ENCODE data around the gene ANKRD28.

- TF ChIP-seq CTCF (IDR thresholded peaks at IDR 0.05 in 2 of 3, conservative IDR thresholded peaks at IDR 0.05 in 1 of 3; ENCODE audit: insufficient read depth in 2 of 3, low read depth in 1 of 3, low read length in 3 of 3) (no peak), POLR2A (conservative IDR thresholded peaks at IDR 0.05) (no peak), GABPA (tag; conservative IDR thresholded peaks at IDR 0.05; ENCODE audit: low read depth) (no peak), ZFX (CRISPR knock-in tag; IDR thresholded peaks at IDR 0.05) (no peak), ZEB2 (IDR thresholded peaks at IDR 0.05) (no peak), TARDBP (IDR thresholded peaks at IDR 0.05) (no peak), TRIM28 (IDR thresholded peaks at IDR 0.05) (no peak), RB1 (IDR thresholded peaks at IDR 0.05; ENCODE audit: low read depth) (no peak), SIN3A (IDR thresholded peaks at IDR 0.05; ENCODE audit: borderline replicate concordance in 2 of 2, control insufficient read depth in 1 of 2, low read depth in 2 of 2, low read length in 2 of 2) (no peak), HDAC2 (IDR thresholded peaks at IDR 0.05) (no peak), SMARCA5 (IDR thresholded peaks at IDR 0.05) (no peak), NFRKB (IDR thresholded peaks at IDR 0.05; ENCODE audit: low read depth) (no peak)
Measured at GRCh38 chr3:15633159-15633558, 164.6 kb downstream of the ANKRD28 start.

Data from K562 (cell line).